DND-41 (cell line): ENCODE results near the gene WDR73.

Source experiments
- ATAC-seq: fragments of 200-7000 bp; cut with Tn5 transposase; 3 replicates; pipeline ENCODE4 v1.9.1; 2021; ENCODE audit warnings: low read depth; ENCODE audit not compliant: insufficient read depth
- DNase-seq: peaks from one replicate; pipeline ENCODE4 v3.0.0-alpha.2; 2020
- H2AFZ ChIP-seq: 2 replicates; pipeline ENCODE4 v1.6.0; 2012; ENCODE audit warnings: low read depth, low read length
- H3K27ac ChIP-seq: 2 replicates; pipeline ENCODE4 v1.5.1; 2012; ENCODE audit warnings: low read length, inconsistent platforms
- H3K27me3 ChIP-seq: fragments of 200-600 bp; sonication (generic); 2 replicates; pipeline ENCODE4 v1.6.0; 2012; ENCODE audit warnings: low read length, mild to moderate bottlenecking, inconsistent platforms; ENCODE audit not compliant: insufficient read depth, poor library complexity
- H3K36me3 ChIP-seq: 2 replicates; pipeline ENCODE4 v1.5.1; 2012; ENCODE audit warnings: low read length, inconsistent platforms; ENCODE audit not compliant: insufficient read depth
- H3K4me1 ChIP-seq: 2 replicates; pipeline ENCODE4 v1.5.1; 2012; ENCODE audit warnings: mild to moderate bottlenecking, low read length; ENCODE audit not compliant: insufficient read depth
- H3K4me2 ChIP-seq: 2 replicates; pipeline ENCODE4 v1.6.0; 2012; ENCODE audit warnings: mild to moderate bottlenecking, moderate library complexity, low read length, inconsistent platforms; ENCODE audit not compliant: insufficient read depth
- H3K4me3 ChIP-seq, 2 experiments: fragments of 200-600 bp in 1 of 2; shearing (Covaris generic) in 1 of 2; 2 replicates each; pipeline ENCODE4 v1.5.1; 2012 to 2016; ENCODE audit warnings: inconsistent platforms in 2 of 2, low read length in 2 of 2, mild to moderate bottlenecking in 2 of 2, low read depth in 1 of 2, moderate library complexity in 1 of 2
- H3K79me2 ChIP-seq: 2 replicates; pipeline ENCODE4 v1.6.0; 2012; ENCODE audit warnings: low read length, inconsistent platforms; ENCODE audit not compliant: insufficient read depth
- H3K9ac ChIP-seq: 2 replicates; pipeline ENCODE4 v1.6.0; 2012; ENCODE audit warnings: low read depth, mild to moderate bottlenecking, inconsistent platforms, low read length, moderate library complexity
- H3K9me3 ChIP-seq: 2 replicates; pipeline ENCODE4 v1.5.1; 2012; ENCODE audit warnings: low read length, moderate library complexity, mild to moderate bottlenecking, inconsistent platforms; ENCODE audit not compliant: insufficient read depth, severe bottlenecking
- H4K20me1 ChIP-seq: 2 replicates; pipeline ENCODE4 v1.6.0; 2012; ENCODE audit warnings: low read length; ENCODE audit not compliant: insufficient read depth
- CTCF ChIP-seq: IDR thresholded peaks from 2 replicates; pipeline ENCODE4 v1.5.1; 2012; ENCODE audit warnings: borderline replicate concordance, low read length, moderate library complexity, mild to moderate bottlenecking; ENCODE audit not compliant: poor library complexity, severe bottlenecking; ENCODE audit errors: extremely low read depth
- EZH2 ChIP-seq: IDR thresholded peaks from 3 replicates; pipeline ENCODE4 v1.6.1; 2012; ENCODE audit warnings: borderline replicate concordance, low read depth, mild to moderate bottlenecking, moderate library complexity, low read length, inconsistent platforms; ENCODE audit not compliant: severe bottlenecking

WDR73 gene

GRCh38 chr15:84659904-84660781, 6.1 kb upstream of the WDR73 start:
- TF ChIP-seq EZH2, result no peak
- TF ChIP-seq CTCF, result no peak
- Histone ChIP-seq H3K9me3 (no peaks in the 10 kb centered on the region), H3K79me2 (no peaks in the 10 kb centered on the region), H3K27ac (no peak overlapping the region), H3K27me3 (no peaks in the 10 kb centered on the region), H3K4me1 (peaks cover 29% of the 10 kb centered on the region), H2AFZ (no peak overlapping the region), H3K4me3 (no peak overlapping the region), H3K9ac (no peak overlapping the region), H3K4me2 (no peak overlapping the region), H3K36me3 (no peaks in the 10 kb centered on the region; the same call in 1 of the 2 replicates), H4K20me1 (no peaks in the 10 kb centered on the region; the same call in 1 of the 2 replicates)
- DNase-seq (no peak), ATAC-seq (no peak)

DNA sequence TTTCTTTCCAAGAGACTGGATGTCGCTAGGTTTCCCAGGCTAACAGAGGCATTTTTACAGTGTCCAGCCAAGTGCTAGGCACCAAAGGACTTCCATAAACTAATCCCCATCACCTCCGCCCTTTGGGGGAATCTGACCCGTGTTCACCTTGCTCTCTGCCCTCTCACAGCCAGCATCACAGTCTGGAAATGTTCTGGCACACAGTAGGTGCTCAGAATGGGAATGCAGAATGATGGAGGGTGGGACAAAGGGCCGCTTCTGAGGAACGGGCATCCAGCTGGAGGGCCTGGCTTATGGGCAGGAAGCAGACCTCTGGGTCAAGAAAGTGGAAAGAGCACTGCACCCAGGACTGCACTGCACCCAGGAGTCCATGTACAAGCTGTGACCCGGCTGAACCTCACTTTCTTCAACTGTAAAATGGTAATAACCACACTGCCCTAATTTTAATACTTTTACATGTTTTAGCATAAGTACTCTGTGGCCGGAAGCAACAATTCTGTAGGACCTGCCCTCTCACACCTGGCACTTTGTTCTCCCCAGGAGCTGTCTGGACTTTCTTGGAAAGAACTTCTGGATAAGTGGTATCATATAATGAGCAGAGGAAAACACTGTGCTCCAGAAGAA, 4.8 kb upstream of the WDR73 start:
- Histone ChIP-seq H2AFZ (peak overlapping the region; percentile 85), H3K9ac (peak overlapping the region; percentile 69), H3K27me3 (no peaks in the 10 kb centered on the region), H3K4me3 (peak overlapping the region in 1 of 2 experiments; percentile 61; a peak in 2 of 4 replicates), H3K9me3 (no peaks in the 10 kb centered on the region), H3K79me2 (peaks cover 2% of the 10 kb centered on the region), H3K36me3 (no peaks in the 10 kb centered on the region; the same call in 1 of the 2 replicates), H3K27ac (peak overlapping the region; percentile 75), H3K4me2 (peak overlapping the region; percentile 77), H4K20me1 (no peaks in the 10 kb centered on the region; the same call in 1 of the 2 replicates), H3K4me1 (peaks cover 36% of the 10 kb centered on the region)
- DNase-seq (no peak), ATAC-seq (no peak)
- TF ChIP-seq CTCF (no peak), EZH2 (no peak)

DNA sequence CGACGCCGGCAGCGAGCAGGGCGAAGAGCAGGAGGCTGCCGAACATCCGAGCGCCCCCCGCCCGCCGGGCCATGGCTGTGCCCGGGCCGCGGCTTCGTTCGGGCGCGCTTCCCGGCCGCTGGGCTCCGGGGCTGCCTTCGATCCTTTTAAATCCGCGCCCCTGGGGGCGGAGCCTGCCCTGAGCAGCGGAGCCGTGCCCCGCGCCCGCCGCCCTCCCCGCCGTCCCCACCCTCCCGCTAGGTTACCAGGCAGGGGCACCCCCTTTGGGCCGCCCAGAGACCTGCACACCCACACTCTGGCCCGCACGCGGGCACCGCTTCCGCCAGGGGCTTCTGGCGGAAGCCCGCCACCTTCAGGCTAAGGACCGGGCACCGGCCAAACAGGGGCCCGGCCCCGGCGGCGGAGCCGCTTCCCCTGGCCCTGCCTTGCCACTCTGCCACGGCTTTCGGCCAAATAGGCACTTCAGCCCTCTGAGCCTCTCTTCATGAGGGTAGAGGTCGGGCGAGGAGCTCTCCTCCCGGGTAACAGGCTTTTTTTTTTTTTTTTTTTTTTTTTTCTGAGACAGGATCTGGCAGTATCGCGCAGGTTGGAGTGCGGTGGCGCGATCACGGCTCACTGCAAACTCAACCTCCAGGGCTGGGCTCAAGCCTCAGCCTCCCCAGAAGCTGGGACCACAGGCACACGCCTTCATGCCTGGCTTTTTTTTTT, 4.2 kb upstream of the WDR73 start, which contains the start of gene NMB:
TSS of gene NMB (minus strand) at position 120 of the 708 bp plus-strand sequence. CDS start at position 73, 47 bp downstream.
- Histone ChIP-seq H3K79me2 (peaks cover 9% of the 10 kb centered on the region), H3K9ac (peak within 1 kb of the TSS; percentile 69), H3K4me1 (peaks cover 40% of the 10 kb centered on the region), H3K27me3 (no peaks in the 10 kb centered on the region), H3K9me3 (no peaks in the 10 kb centered on the region), H4K20me1 (no peaks in the 10 kb centered on the region; the same call in 1 of the 2 replicates), H3K4me3 (peak within 1 kb of the TSS; percentile 34 to 61; a peak in 3 of 4 replicates), H2AFZ (peak within 1 kb of the TSS; percentile 85), H3K36me3 (no peaks in the 10 kb centered on the region; the same call in 1 of the 2 replicates), H3K4me2 (peak within 1 kb of the TSS; percentile 77), H3K27ac (peak within 1 kb of the TSS; percentile 75)
- ATAC-seq (peak; percentile 74), DNase-seq (peak; percentile 88)
- TF ChIP-seq CTCF, result peak; percentile 64
- TF ChIP-seq EZH2, result no peak
